Activated naive CD4-positive, alpha-beta T cell treated with anti-CD3 and anti-CD28 coated beads, Interleukin-2, amount 50 U/mL, for 72 hours (primary cell): ENCODE measurements around the gene AIFM2. TPM values are rescaled to one million over a fixed set of nuclear protein-coding genes. Genes with fewer than 3 reads are reported as not detected.
"Not testable (repeated sequence)": the region's sequence is repeated elsewhere in the genome, so short reads cannot be mapped to it uniquely, and the experiment has no call there.

ENCODE experiments used
- ATAC-seq, 2 donors: fragments of 150-1000 bp; cut with Tn5 transposase; 2 replicates each; pipeline ENCODE4 v1.10.0; 2021; ENCODE audit warnings: mild to moderate bottlenecking in 2 of 2, moderate library complexity in 2 of 2
- DNase-seq, 2 donors: peaks; one replicate each; pipeline ENCODE4 v3.0.0; 2021 to 2022; ENCODE audit warnings: low spot score in 2 of 2
- H3K27ac Mint-ChIP-seq, 2 donors: one replicate each; pipeline ENCODE4 v1.8.0; 2022; ENCODE audit warnings: mild to moderate bottlenecking in 2 of 2, mixed read lengths in 2 of 2
- H3K36me3 Mint-ChIP-seq, 2 donors: one replicate each; pipeline ENCODE4 v1.8.0; 2022; ENCODE audit warnings: mixed read lengths in 2 of 2
- H3K9me3 Mint-ChIP-seq, 2 donors: one replicate each; pipeline ENCODE4 v1.8.0; 2022; ENCODE audit warnings: mixed read lengths in 2 of 2
- total RNA-seq, 2 donors: library from RNA; stranded (reverse); gene quantifications; one replicate each; pipeline ENCODE4 v1.2.3, GENCODE V29; 2022

AIFM2 gene
- total RNA-seq, 2 donors from 2014 or later = 5.1 to 10.5 TPM

GRCh38 chr10:70135046-70135445 is 2.4 kb upstream of the AIFM2 start:
- no peak for ATAC-seq
- H3K9me3 Mint-ChIP-seq = no peaks in the 10 kb centered on the region

GRCh38 chr10:70131560-70131937 is 1.1 kb downstream of the AIFM2 start:
- H3K27ac Mint-ChIP-seq = peak overlapping the region in 1 of 2 donors; percentile 87
- no peaks in the 10 kb centered on the region for H3K9me3 Mint-ChIP-seq
- peaks cover 0 to 12% of the 10 kb centered on the region in 2 donors for H3K36me3 Mint-ChIP-seq
- DNase-seq = no peak
- peak in 1 of 2 donors; percentile 16 for ATAC-seq

More at GRCh38 chr10:70135046-70135445, 2.4 kb upstream of the AIFM2 start:
- DNase-seq = no peak
- Mint-ChIP-seq H3K27ac (no peak overlapping the region), H3K36me3 (peaks cover 0 to 12% of the 10 kb centered on the region in 2 donors)

- H3K27ac Mint-ChIP-seq = no peak overlapping the region
- DNase-seq = no peak
- peaks cover 0 to 12% of the 10 kb centered on the region in 2 donors for H3K36me3 Mint-ChIP-seq
- no peaks in the 10 kb centered on the region for H3K9me3 Mint-ChIP-seq
- ATAC-seq = no peak
These were observed 1.6 kb downstream of the AIFM2 start for GRCh38 chr10:70130878-70131559.

GRCh38 chr10:70126700-70127395 is 5.8 kb downstream of the AIFM2 start:
- no peaks in the 10 kb centered on the region for H3K9me3 Mint-ChIP-seq
- no peaks in the 10 kb centered on the region for H3K36me3 Mint-ChIP-seq
- peak in 1 of 2 donors; percentile 33 for DNase-seq
- ATAC-seq = no peak
- no peak overlapping the region for H3K27ac Mint-ChIP-seq

- ATAC-seq = no peak
- H3K27ac Mint-ChIP-seq = no peak overlapping the region
- no peaks in the 10 kb centered on the region for H3K36me3 Mint-ChIP-seq
- no peaks in the 10 kb centered on the region for H3K9me3 Mint-ChIP-seq
- no peak for DNase-seq
These were observed 6.6 kb downstream of the AIFM2 start for GRCh38 chr10:70125918-70126552.

GRCh38 chr10:70124918-70125317 is 7.7 kb downstream of the AIFM2 start:
- no peaks in the 10 kb centered on the region for H3K9me3 Mint-ChIP-seq
- DNase-seq (no peak), ATAC-seq (no peak)
- peak overlapping the region in 1 of 2 donors; percentile 33 for H3K27ac Mint-ChIP-seq
- H3K36me3 Mint-ChIP-seq = no peaks in the 10 kb centered on the region

- no peaks in the 10 kb centered on the region for H3K9me3 Mint-ChIP-seq
- ATAC-seq = no peak
- H3K36me3 Mint-ChIP-seq = no peaks in the 10 kb centered on the region
These were observed 8.2 kb downstream of the AIFM2 start for GRCh38 chr10:70124415-70124814.

GRCh38 chr10:70123817-70124216 is 8.8 kb downstream of the AIFM2 start:
- DNase-seq (no peak), ATAC-seq (no peak)
- no peak overlapping the region for H3K27ac Mint-ChIP-seq
- H3K36me3 Mint-ChIP-seq = no peaks in the 10 kb centered on the region
- H3K9me3 Mint-ChIP-seq = no peaks in the 10 kb centered on the region

More at GRCh38 chr10:70124415-70124814, 8.2 kb downstream of the AIFM2 start:
- no peak overlapping the region for H3K27ac Mint-ChIP-seq
- no peak for DNase-seq

GRCh38 chr10:70123166-70123565 is 9.5 kb downstream of the AIFM2 start:
- H3K36me3 Mint-ChIP-seq, H3K27ac Mint-ChIP-seq, ATAC-seq, H3K9me3 Mint-ChIP-seq: not testable (repeated sequence)
- DNase-seq = peak in 1 of 2 donors; percentile 37

GRCh38 chr10:70122742-70123141 is 9.9 kb downstream of the AIFM2 start:
- no peak for DNase-seq
- Mint-ChIP-seq H3K9me3 (no peaks in the 10 kb centered on the region), H3K27ac (no peak overlapping the region), H3K36me3 (no peaks in the 10 kb centered on the region)
- no peak for ATAC-seq

- DNase-seq = no peak
- no peak for ATAC-seq
- no peaks in the 10 kb centered on the region for H3K9me3 Mint-ChIP-seq
- H3K27ac Mint-ChIP-seq = peak overlapping the region in 1 of 2 donors; percentile 55
- H3K36me3 Mint-ChIP-seq = no peaks in the 10 kb centered on the region
These were observed 11.2 kb downstream of the AIFM2 start for GRCh38 chr10:70121281-70121949.

- DNase-seq = no peak
- Mint-ChIP-seq H3K27ac (no peak overlapping the region), H3K36me3 (no peaks in the 10 kb centered on the region), H3K9me3 (no peaks in the 10 kb centered on the region)
- ATAC-seq = no peak
These were observed 12.2 kb downstream of the AIFM2 start for GRCh38 chr10:70120417-70120816.

GRCh38 chr10:70119623-70120022 is 13.0 kb downstream of the AIFM2 start:
- ATAC-seq (no peak), DNase-seq (peak in 1 of 2 donors; percentile 26)
- Mint-ChIP-seq H3K9me3 (no peaks in the 10 kb centered on the region), H3K36me3 (no peaks in the 10 kb centered on the region), H3K27ac (no peak overlapping the region)

- no peak for ATAC-seq
- Mint-ChIP-seq H3K27ac (no peak overlapping the region), H3K9me3 (no peaks in the 10 kb centered on the region), H3K36me3 (no peaks in the 10 kb centered on the region)
- DNase-seq = no peak
These were observed 13.4 kb downstream of the AIFM2 start for GRCh38 chr10:70119197-70119596.

- no peak for DNase-seq
- Mint-ChIP-seq H3K9me3 (no peaks in the 10 kb centered on the region), H3K27ac (no peak overlapping the region), H3K36me3 (no peaks in the 10 kb centered on the region)
- ATAC-seq = no peak
These were observed 14.4 kb downstream of the AIFM2 start for GRCh38 chr10:70118196-70118595.

- DNase-seq (no peak), ATAC-seq (no peak)
- no peak overlapping the region for H3K27ac Mint-ChIP-seq
These were observed 15.0 kb downstream of the AIFM2 start for GRCh38 chr10:70117646-70118045.

More at GRCh38 chr10:70117646-70118045, 15.0 kb downstream of the AIFM2 start:
- H3K36me3 Mint-ChIP-seq = no peaks in the 10 kb centered on the region
- no peaks in the 10 kb centered on the region for H3K9me3 Mint-ChIP-seq
